Bronchial epithelial cell (primary cell): ENCODE measurements around the gene CRELD2. TPM values are rescaled to one million over a fixed set of nuclear protein-coding genes. Genes with fewer than 3 reads are reported as not detected.

ENCODE experiments used
- DNase-seq: peaks from one replicate; pipeline ENCODE4 v3.0.0-alpha.2; 2010; ENCODE audit warnings: low read depth
- FAIRE-seq: peaks from 2 replicates; lab custom pipeline; 2011; peaks lifted over from hg19 to GRCh38; lab: Jason Lieb, UNC
- H3K27me3 ChIP-seq: 2 replicates; pipeline ENCODE4 v1.5.1; 2011; ENCODE audit warnings: low read length; ENCODE audit not compliant: control insufficient read depth, insufficient read depth
- H3K36me3 ChIP-seq: 2 replicates; pipeline ENCODE4 v1.5.1; 2011; ENCODE audit warnings: low read length; ENCODE audit not compliant: control insufficient read depth, insufficient read depth
- H3K4me3 ChIP-seq: 2 replicates; pipeline ENCODE4 v1.5.1; 2011; ENCODE audit warnings: mild to moderate bottlenecking, low read depth, low read length, control low read depth
- total RNA-seq: library from RNA; depleted of rRNA; stranded (reverse); fragments of >200 nt; gene quantifications from 2 replicates; pipeline ENCODE4 v1.2.1, GENCODE V29; 2014
- TF ChIP-seq, protein P1 (sequence below): IDR thresholded peaks from 2 replicates; pipeline ENCODE4 v1.5.1; 2011; ENCODE audit warnings: mild to moderate bottlenecking, moderate library complexity, low read length, control low read depth, inconsistent platforms; ENCODE audit not compliant: insufficient read depth, severe bottlenecking

The CRELD2 gene
- total RNA-seq, 1 donor from 2014 or later: 57.4 TPM

DNA sequence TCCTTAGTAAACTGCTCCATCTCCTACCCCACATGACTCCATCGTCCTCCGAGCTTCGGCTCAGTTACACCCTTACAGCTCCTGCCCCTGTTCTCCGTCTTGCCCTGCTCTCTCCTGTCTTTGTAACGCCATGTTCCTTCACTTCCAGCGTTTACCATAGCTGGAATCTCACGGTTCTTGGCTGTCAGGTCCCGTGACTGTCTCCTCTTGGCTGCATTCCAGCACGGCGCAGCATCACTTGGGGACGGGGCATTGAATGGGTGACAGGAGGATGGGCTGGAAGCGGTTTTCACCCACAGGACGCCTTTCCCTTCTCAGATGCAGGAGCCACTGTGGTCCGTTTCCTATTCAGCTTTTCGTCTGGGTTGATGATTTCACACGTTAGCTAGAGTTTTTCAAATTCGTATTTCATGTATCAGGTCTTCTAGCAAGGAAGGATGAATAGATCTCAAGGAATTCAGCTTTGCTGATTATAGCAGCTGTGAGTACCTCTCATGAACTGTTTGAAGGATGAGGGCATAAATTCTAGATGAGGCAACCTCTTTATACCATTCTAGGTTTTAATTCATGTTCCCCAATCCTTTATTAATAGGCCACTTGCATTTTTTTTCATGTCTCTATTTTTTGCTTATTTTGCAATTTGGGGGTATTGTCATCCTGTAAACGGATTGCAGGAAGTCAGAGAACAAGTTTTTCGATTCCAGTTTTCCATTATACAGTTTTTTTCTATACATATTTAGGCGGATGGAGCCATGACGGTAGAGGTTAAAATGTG lies 35.7 kb upstream of the CRELD2 start:
- TF ChIP-seq, protein P1, sequence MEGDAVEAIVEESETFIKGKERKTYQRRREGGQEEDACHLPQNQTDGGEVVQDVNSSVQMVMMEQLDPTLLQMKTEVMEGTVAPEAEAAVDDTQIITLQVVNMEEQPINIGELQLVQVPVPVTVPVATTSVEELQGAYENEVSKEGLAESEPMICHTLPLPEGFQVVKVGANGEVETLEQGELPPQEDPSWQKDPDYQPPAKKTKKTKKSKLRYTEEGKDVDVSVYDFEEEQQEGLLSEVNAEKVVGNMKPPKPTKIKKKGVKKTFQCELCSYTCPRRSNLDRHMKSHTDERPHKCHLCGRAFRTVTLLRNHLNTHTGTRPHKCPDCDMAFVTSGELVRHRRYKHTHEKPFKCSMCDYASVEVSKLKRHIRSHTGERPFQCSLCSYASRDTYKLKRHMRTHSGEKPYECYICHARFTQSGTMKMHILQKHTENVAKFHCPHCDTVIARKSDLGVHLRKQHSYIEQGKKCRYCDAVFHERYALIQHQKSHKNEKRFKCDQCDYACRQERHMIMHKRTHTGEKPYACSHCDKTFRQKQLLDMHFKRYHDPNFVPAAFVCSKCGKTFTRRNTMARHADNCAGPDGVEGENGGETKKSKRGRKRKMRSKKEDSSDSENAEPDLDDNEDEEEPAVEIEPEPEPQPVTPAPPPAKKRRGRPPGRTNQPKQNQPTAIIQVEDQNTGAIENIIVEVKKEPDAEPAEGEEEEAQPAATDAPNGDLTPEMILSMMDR: no peak
- FAIRE-seq (no peak), DNase-seq (no peak)
- Histone ChIP-seq H3K36me3 (peaks cover 27% of the 10 kb centered on the region), H3K4me3 (no peak overlapping the region), H3K27me3 (no peaks in the 10 kb centered on the region)

- H3K27me3 ChIP-seq: no peaks in the 10 kb centered on the region
- TF ChIP-seq, protein P1: no peak
- DNase-seq (no peak), FAIRE-seq (no peak)
- no peak overlapping the region for H3K4me3 ChIP-seq
- H3K36me3 ChIP-seq: peaks cover 28% of the 10 kb centered on the region
Measured at GRCh38 chr22:49883294-49883640, 35.2 kb upstream of the CRELD2 start.

GRCh38 chr22:49884075-49884474 lies 34.4 kb upstream of the CRELD2 start:
- no peak overlapping the region for H3K4me3 ChIP-seq
- TF ChIP-seq, protein P1: no peak
- H3K27me3 ChIP-seq: no peaks in the 10 kb centered on the region
- DNase-seq (no peak), FAIRE-seq (peak; percentile 83)
- peaks cover 31% of the 10 kb centered on the region for H3K36me3 ChIP-seq

DNA sequence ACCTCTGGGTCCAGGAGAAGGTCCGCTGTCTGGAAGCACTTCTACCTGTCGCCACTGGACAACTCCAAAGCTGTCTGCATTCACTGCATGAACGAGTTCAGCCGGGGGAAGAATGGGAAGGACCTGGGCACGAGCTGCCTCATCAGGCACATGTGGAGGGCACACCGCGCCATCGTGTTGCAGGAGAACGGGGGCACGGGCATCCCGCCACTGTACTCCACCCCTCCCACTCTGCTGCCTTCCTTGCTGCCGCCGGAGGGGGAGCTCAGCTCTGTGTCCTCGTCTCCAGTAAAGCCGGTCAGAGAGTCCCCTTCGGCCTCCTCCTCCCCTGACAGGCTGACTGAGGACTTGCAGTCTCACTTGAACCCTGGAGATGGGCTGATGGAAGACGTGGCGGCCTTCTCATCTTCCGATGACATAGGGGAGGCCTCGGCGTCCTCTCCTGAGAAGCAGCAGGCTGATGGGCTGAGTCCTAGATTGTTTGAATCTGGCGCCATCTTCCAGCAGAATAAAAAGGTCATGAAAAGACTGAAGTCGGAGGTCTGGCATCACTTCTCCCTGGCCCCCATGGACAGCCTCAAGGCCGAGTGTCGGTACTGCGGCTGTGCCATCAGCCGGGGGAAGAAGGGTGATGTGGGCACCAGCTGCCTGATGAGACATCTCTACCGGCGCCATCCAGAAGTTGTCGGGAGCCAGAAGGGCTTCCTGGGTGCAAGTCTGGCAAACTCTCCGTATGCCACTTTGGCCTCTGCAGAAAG lies 33.8 kb upstream of the CRELD2 start:
- no peak for DNase-seq
- TF ChIP-seq, protein P1: no peak
- no peak for FAIRE-seq
- no peaks in the 10 kb centered on the region for H3K27me3 ChIP-seq
- H3K36me3 ChIP-seq: peaks cover 31% of the 10 kb centered on the region
- no peak overlapping the region for H3K4me3 ChIP-seq

GRCh38 chr22:49885281-49885680 lies 33.2 kb upstream of the CRELD2 start:
- FAIRE-seq (no peak), DNase-seq (no peak)
- Histone ChIP-seq H3K36me3 (peaks cover 31% of the 10 kb centered on the region), H3K4me3 (no peak overlapping the region), H3K27me3 (no peaks in the 10 kb centered on the region)
- TF ChIP-seq, protein P1: no peak
